ENCODE results near the gene ANKRD40.
"Not testable (repeated sequence)": the region's sequence is repeated elsewhere in the genome, so short reads cannot be mapped to it uniquely, and the experiment has no call there.

The ANKRD40 gene

GRCh38 chr17:50710650-50711049 is 2.9 kb upstream of the ANKRD40 start:
- no peak for DNase-seq

- no peak for DNase-seq
Observed at GRCh38 chr17:50710025-50710424, 2.3 kb upstream of the ANKRD40 start.

- DNase-seq = not testable (repeated sequence)
Observed at GRCh38 chr17:50709053-50709452, 1.3 kb upstream of the ANKRD40 start.

DNA sequence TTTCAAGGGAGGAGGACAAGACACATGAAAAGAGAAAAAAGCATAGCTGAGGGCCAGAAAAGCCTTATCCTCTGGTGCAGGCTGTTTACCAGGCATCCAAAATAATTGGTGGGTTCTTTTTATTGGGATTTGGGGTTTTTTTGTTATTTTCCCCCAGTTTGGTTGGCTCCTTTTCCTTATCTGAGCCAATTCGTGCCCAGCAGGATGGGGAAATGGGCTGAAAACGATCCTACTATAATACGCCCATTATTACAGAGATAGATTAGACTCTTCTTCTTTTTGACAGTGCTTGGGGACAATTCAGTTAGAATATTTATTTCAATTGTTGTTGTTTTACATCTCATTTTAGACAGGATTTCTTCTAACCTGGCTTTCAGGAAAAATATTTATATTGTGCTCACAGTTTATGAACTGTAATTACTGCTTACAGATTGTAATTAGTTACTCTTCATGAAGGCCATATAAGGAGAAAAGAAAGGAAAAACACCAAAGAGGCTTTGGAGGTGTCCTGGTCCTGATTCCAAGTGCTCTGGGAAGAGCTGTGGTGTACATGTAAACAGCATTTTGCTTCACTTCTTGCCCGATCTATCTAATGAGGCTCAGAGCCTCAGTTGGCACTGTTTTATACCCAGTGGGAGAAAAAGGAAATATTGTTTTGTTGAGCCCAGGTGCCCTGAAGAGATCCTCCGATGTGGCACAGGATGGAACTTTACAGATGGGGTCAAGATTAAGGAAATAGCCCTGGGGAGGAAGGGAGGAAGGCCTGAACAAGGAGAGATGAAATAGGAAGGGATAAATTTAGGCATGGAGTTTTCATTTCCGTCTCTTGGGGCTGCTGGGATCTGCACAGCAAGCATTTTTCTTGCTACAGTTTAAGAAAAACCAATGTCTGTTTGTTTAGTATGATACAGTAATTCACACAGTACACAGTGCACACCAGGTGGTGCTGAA is 611 bp upstream of the ANKRD40 start:
- DNase-seq = no peak

- no peak for DNase-seq
Observed at GRCh38 chr17:50703162-50703561, 4.6 kb downstream of the ANKRD40 start.

GRCh38 chr17:50699410-50699809 is 8.3 kb downstream of the ANKRD40 start:
- DNase-seq = no peak

- DNase-seq = no peak
Observed at GRCh38 chr17:50697663-50698272, 9.9 kb downstream of the ANKRD40 start.

- no peak for DNase-seq
Observed at GRCh38 chr17:50697062-50697461, 10.7 kb downstream of the ANKRD40 start.

DNA sequence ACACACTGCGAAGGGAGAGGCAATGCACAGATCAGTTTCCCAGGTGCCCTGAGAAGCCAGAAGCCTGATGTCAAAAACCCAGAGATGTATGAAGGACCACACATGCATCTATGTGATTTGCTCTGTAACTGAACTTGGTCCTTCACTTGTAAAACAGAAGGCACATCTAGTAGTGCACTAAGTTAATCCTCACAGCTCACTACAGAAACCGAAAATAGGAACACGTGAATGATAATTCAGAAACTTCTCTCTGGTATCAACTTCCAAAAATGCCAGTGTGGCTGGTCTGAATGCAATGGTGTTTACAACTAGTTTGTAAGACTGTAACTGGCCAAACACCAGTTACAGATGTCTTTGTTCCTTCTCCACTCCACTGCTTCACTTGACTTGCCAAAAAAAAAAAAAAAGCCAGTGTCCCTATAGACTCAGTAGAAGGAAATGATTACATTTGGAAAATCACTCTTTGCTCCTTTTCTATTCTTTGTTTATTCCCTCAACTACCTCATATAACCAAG is 11.3 kb downstream of the ANKRD40 start:
- DNase-seq = no peak

DNA sequence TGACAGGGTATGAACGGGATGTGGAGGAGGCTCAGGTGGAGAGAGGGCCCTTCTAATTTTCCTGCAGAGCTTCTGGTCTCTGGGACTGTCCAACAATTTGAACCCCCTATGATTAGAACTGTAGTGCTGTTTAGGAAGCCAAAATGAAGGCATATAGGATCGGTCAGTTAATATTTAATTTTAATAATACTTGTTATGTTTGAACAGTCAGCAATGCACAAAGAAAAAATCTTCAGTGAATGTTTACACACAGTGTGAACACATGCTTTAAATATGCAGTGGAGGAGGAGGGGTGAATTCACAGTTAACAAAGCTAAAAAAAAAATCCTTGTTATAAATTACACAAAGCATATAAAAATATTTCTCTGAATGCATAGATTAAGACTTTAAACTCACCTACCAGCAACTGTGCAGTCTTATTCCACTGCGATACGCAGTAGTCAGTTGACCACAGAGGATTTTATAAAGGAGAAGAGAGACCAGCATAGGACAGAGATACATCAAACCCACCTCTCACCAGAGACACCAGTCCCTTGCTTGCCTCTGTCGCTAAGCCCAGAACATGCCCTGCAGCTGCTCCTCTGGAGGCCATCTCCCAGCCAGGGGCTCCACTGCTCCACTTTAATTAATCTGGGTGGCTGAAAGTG is 14.6 kb downstream of the ANKRD40 start:
- no peak for DNase-seq

GRCh38 chr17:50692448-50693035 is 15.2 kb downstream of the ANKRD40 start:
- no peak for DNase-seq

GRCh38 chr17:50691550-50692447 is 15.9 kb downstream of the ANKRD40 start:
- no peak for DNase-seq

GRCh38 chr17:50690887-50691549 is 16.7 kb downstream of the ANKRD40 start:
- DNase-seq = no peak

DNA sequence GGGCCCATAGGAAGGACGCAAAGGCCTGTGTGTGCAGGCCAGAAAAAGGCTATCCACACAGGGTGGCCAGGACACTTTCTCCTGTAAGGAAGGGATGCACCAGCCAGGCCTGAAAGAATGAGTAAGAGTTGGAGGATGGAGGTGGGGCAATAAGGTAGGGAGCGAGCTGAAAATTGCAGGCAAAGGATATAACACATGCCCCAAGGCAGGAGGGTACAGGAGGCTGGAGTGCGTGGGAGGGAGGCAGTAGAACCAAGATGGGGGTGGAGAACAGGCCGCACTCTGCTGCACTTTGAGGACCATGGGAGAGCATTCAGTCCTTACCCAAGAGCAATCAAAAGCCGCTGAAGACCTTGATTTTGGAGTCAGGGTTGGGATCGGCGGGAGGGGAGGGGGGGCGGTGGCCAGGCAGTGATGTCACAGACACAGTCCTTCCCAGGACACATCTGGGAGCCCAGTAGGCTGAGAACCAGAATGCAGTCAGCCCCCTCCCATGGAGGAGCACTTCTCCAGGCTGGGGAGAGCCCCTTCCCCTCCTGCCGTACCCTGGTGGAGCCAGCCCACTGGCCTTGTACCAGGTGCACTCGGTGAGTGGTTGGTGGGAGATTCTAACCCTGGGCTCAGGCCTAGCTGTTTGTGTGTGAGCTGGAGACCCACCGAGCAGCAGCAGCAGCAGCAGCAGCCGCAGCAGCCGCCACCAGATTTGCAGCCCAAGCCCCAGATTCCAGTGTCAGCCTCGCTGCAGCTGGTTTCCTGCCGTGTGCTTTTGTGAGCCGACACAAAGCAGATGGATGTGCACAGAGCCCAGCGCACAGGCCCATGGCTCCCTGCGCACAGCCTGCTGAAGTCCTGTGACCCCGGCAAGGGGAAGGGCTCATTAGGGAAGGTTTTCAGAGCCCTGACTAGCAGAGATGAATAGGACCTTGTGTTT is 17.5 kb downstream of the ANKRD40 start:
- DNase-seq = no peak

DNA sequence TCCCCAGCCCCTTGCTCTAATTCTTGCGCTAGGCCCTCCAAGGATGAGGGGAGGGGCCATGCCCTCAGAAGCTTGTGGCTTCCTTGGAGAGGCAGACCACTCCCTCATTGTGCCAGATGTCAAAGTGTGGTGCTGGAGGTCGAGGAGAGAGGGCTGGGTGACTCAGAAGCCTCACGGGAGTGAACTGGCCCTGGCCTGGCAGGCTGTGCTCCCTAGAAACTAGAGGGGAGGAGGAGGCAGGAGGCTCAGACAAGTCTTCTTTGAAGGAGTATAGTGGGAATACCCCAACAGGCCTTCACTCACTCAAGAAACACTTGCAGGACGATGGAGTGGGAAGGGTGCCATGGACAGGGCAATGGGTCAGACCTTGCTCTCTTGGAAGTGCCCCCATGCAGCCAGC is 18.5 kb downstream of the ANKRD40 start:
- no peak for DNase-seq

DNA sequence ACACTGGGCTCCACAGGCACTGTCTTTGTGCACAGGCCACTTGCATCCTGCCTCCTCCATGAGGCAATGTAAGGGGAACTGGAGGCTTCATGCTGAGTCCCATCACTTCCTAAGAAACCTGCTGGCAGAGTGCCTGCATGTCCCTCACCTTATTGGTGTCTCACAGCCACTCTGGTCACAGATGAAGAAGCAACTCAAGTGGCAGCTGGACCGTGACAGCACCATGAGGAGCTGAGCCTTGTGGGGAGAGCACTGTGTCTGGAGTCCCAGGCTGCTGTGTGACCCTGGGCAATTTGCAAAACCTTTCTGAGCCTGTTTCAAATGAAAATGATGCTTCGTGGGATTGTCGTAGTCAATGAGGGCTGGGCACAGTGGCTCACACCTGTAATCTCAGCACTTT is 19.5 kb downstream of the ANKRD40 start:
- no peak for DNase-seq

GRCh38 chr17:50687200-50688066 is 20.3 kb downstream of the ANKRD40 start:
- DNase-seq = no peak

GRCh38 chr17:50686494-50687199 is 21.1 kb downstream of the ANKRD40 start:
- DNase-seq = no peak

Data from DMS153 (cell line).